HepG2 (cell line): ENCODE data around the gene POFUT1. TPM values are rescaled to one million over a fixed set of nuclear protein-coding genes. Genes with fewer than 3 reads are reported as not detected.

Experiments
- CEBPG ChIP-seq: IDR thresholded peaks from 2 replicates; pipeline ENCODE4 v1.6.1; 2016
- DNMT3B ChIP-seq: conservative IDR thresholded peaks from 2 replicates; pipeline ENCODE4 v1.6.1; 2016; ENCODE audit warnings: missing biosample characterization, control low read depth
- EED ChIP-seq: sonication (generic); formaldehyde crosslinking; IDR thresholded peaks from 2 replicates; pipeline ENCODE4 v1.5.0; 2020; ENCODE audit warnings: mild to moderate bottlenecking, missing genetic modification reagents
- ELF4 ChIP-seq: sonication (generic); formaldehyde crosslinking; IDR thresholded peaks from 2 replicates; pipeline ENCODE4 v1.5.0; 2020; ENCODE audit warnings: missing genetic modification reagents, mild to moderate bottlenecking, moderate library complexity, borderline replicate concordance
- GATA4 ChIP-seq: sonication (generic); IDR thresholded peaks from 2 replicates; pipeline ENCODE4 v1.6.1; 2016; ENCODE audit warnings: antibody characterized with exemption, low read depth, borderline replicate concordance
- GATAD2A ChIP-seq: IDR thresholded peaks from 2 replicates; pipeline ENCODE4 v1.6.1; 2016
- KIAA2018 ChIP-seq: sonication (generic); formaldehyde crosslinking; IDR thresholded peaks from 2 replicates; pipeline ENCODE4 v1.5.0; 2020; ENCODE audit warnings: mild to moderate bottlenecking, missing genetic modification reagents, borderline replicate concordance
- MAFG ChIP-seq: sonication (generic); formaldehyde crosslinking; IDR thresholded peaks from 2 replicates; pipeline ENCODE4 v1.5.1; 2020; ENCODE audit warnings: mild to moderate bottlenecking, missing genetic modification reagents
- MED13 ChIP-seq: sonication (generic); formaldehyde crosslinking; IDR thresholded peaks from 2 replicates; pipeline ENCODE4 v1.5.0; 2020; ENCODE audit warnings: missing genetic modification reagents
- MTA3 ChIP-seq: sonication (generic); formaldehyde crosslinking; IDR thresholded peaks from 2 replicates; pipeline ENCODE4 v1.4.0; 2020; ENCODE audit warnings: missing genetic modification reagents
- NR2C2 ChIP-seq: sonication (generic); formaldehyde crosslinking; IDR thresholded peaks from 2 replicates; pipeline ENCODE4 v1.4.0; 2020; ENCODE audit warnings: missing genetic modification reagents, mild to moderate bottlenecking, moderate library complexity, borderline replicate concordance
- PLSCR1 ChIP-seq: sonication (generic); formaldehyde crosslinking; IDR thresholded peaks from 2 replicates; pipeline ENCODE4 v1.5.0; 2020; ENCODE audit warnings: missing genetic modification reagents, mild to moderate bottlenecking, borderline replicate concordance
- THRA ChIP-seq: sonication (generic); formaldehyde crosslinking; IDR thresholded peaks from 2 replicates; pipeline ENCODE4 v1.4.0; 2020; ENCODE audit warnings: missing genetic modification reagents, borderline replicate concordance
- TIGD3 ChIP-seq: sonication (generic); formaldehyde crosslinking; IDR thresholded peaks from 2 replicates; pipeline ENCODE4 v1.5.1; 2020; ENCODE audit warnings: mild to moderate bottlenecking, missing genetic modification reagents, borderline replicate concordance
- ZNF205 ChIP-seq: IDR thresholded peaks from 2 replicates; pipeline ENCODE4 v1.6.1; 2018; ENCODE audit warnings: missing biosample characterization, missing genetic modification reagents
- ZNF362 ChIP-seq: sonication (generic); formaldehyde crosslinking; IDR thresholded peaks from 2 replicates; pipeline ENCODE4 v1.4.0; 2020; ENCODE audit warnings: missing genetic modification reagents, mild to moderate bottlenecking, borderline replicate concordance
- ZNF724P ChIP-seq: sonication (generic); formaldehyde crosslinking; IDR thresholded peaks from 2 replicates; pipeline ENCODE4 v1.8.0; 2022; ENCODE audit warnings: missing genetic modification reagents, borderline replicate concordance
- ZNF816 ChIP-seq: sonication (generic); formaldehyde crosslinking; IDR thresholded peaks from 2 replicates; pipeline ENCODE4 v1.8.0; 2022; ENCODE audit warnings: missing genetic modification reagents, mild to moderate bottlenecking, borderline replicate concordance
- polyA plus RNA-seq, 8 experiments: library from polyadenylated mRNA; depleted of rRNA in 3 of 8; stranded (reverse) in 7 of 8; unstranded in 1 of 8; fragments of >200 nt; fragmentation: Illumina TruSeq in 4 of 8; extraction: Trizol in 4 of 8; gene quantifications; 2 replicates each; pipeline versions ENCODE4 v1.2.1 to v1.2.3, GENCODE V29; 2011 to 2016; ENCODE audit warnings: low read depth in 4 of 8, missing spikeins in 1 of 8, mixed read lengths in 1 of 8; ENCODE audit not compliant: insufficient read depth in 1 of 8
- total RNA-seq, 5 experiments: library from RNA; depleted of rRNA; stranded (reverse); fragments of >200 nt; fragmentation: Illumina TruSeq; extraction: Trizol; gene quantifications; 2 replicates each; pipeline ENCODE4 v1.2.3, GENCODE V29; 2016; ENCODE audit warnings: low read depth in 1 of 5

POFUT1 gene
- total and polyA plus RNA-seq, 2 of the 13 experiments (the other 11 are each of a cell fraction or from before 2014, with no cell fraction given) = 35.5 to 58.3 TPM

- no peak for TF ChIP-seq THRA
- peak; percentile 72; the same call in 1 of the 2 replicates for TF ChIP-seq ZNF362 (CRISPR knock-in tag)
- TF ChIP-seq DNMT3B (CRISPR knock-in tag) = no peak
- no peak for TF ChIP-seq PLSCR1 (CRISPR knock-in tag)
- TF ChIP-seq GATAD2A (CRISPR knock-in tag) = peak; percentile 35; the same call in 1 of the 2 replicates
- TF ChIP-seq ZNF724P (CRISPR knock-in tag) = no peak
- no peak for TF ChIP-seq KIAA2018 (CRISPR knock-in tag)
- TF ChIP-seq MED13 (CRISPR knock-in tag) = no peak
- no peak for TF ChIP-seq ELF4
- TF ChIP-seq NR2C2 = 0 out of 2 replicates have a peak, but pooled peaks have one; percentile 12
- no peak for TF ChIP-seq MAFG (CRISPR knock-in tag)
- no peak for TF ChIP-seq EED (CRISPR knock-in tag)
- no peak for TF ChIP-seq ZNF816
- TF ChIP-seq GATA4 = 0 out of 2 replicates have a peak, but pooled peaks have one; percentile 17
- TF ChIP-seq MTA3 (CRISPR knock-in tag) = no peak
- no peak for TF ChIP-seq TIGD3 (CRISPR knock-in tag)
- no peak for TF ChIP-seq CEBPG (CRISPR knock-in tag)
- no peak for TF ChIP-seq ZNF205 (CRISPR knock-in tag)
These were observed 6.2 kb downstream of the POFUT1 start (continued) for GRCh38 chr20:32213870-32214269.
